ENCODE results near the gene DDHD1.

Gene DDHD1

GRCh38 chr14:53156238-53156637 lies 3.1 kb upstream of the DDHD1 start:
- no peak for TF ChIP-seq SP3 (tag by site-specific recombination; IDR thresholded peaks at IDR 0.05)
- TF ChIP-seq OVOL3 (tag by site-specific recombination; IDR thresholded peaks at IDR 0.05), result no peak
- TF ChIP-seq SP2 (tag by site-specific recombination; IDR thresholded peaks at IDR 0.05), result no peak
- TF ChIP-seq REPIN1 (tag by site-specific recombination; IDR thresholded peaks at IDR 0.05; ENCODE audit: low read depth), result no peak
- no peak for TF ChIP-seq ZNF645 (tag by site-specific recombination; IDR thresholded peaks at IDR 0.05)
- no peak for TF ChIP-seq ZNF549 (tag by site-specific recombination; IDR thresholded peaks at IDR 0.05)
- TF ChIP-seq GFI1B (tag by site-specific recombination; IDR thresholded peaks at IDR 0.05), result no peak
- TF ChIP-seq ZNF670 (tag by site-specific recombination; IDR thresholded peaks at IDR 0.05; ENCODE audit: low read depth), result no peak
- ChIA-PET POLR2A (no interaction called here), CTCF (no interaction called here)
- no peaks in the 10 kb centered on the region for H3K9me3 ChIP-seq (ENCODE audit: control insufficient read depth, insufficient read depth, low read depth, low read length)
- no peaks in the 10 kb centered on the region for H3K4me1 ChIP-seq (ENCODE audit: control insufficient read depth, insufficient read depth, low read length)
- H3K4me3 ChIP-seq (ENCODE audit: low read depth, low read length), result no peak overlapping the region
- H3K36me3 ChIP-seq (ENCODE audit: control insufficient read depth in 2 of 2, insufficient read depth in 1 of 2, low read length in 2 of 2), result no peaks in the 10 kb centered on the region
- H3K27ac ChIP-seq (ENCODE audit: extremely low read depth, low read depth, low read length), result no peak overlapping the region

GRCh38 chr14:53153702-53154112 lies 584 bp upstream of the DDHD1 start:
- CTCF ChIA-PET, result interaction anchor here (0.6 to 0.7 kb wide), 2 partner anchors 98 to 180 kb away, joined by 3 read pairs; no protein-coding TSS in a partner anchor
- POLR2A ChIA-PET, result interaction anchor here (0.9 kb wide), 1 partner anchor 64 kb away, joined by 3 read pairs; no protein-coding TSS in a partner anchor
- peak overlapping the region; percentile 26; the same call in 1 of the 2 replicates for H3K27ac ChIP-seq (ENCODE audit: extremely low read depth, low read depth, low read length)

GRCh38 chr14:53152184-53152886 lies 788 bp downstream of the DDHD1 start:
- peaks cover 7% of the 10 kb centered on the region for H3K4me1 ChIP-seq (ENCODE audit: control insufficient read depth, insufficient read depth, low read length)
- peak overlapping the region; percentile 67 for H3K4me3 ChIP-seq (ENCODE audit: low read depth, low read length)
- ChIA-PET POLR2A (interaction anchor here (1.2 kb wide), 1 partner anchor 600 kb away, joined by 5 read pairs; the partner anchor contains the start of genes GPR137C and TXNDC16), CTCF (interaction anchor here (0.6 to 1.5 kb wide), 4 partner anchors 14 to 328 kb away, joined by 3 to 4 read pairs (median 4); no protein-coding TSS in a partner anchor)
- H3K9me3 ChIP-seq (ENCODE audit: control insufficient read depth, insufficient read depth, low read depth, low read length), result no peaks in the 10 kb centered on the region
- H3K27ac ChIP-seq (ENCODE audit: extremely low read depth, low read depth, low read length), result peak overlapping the region; percentile 85
- H3K36me3 ChIP-seq (ENCODE audit: control insufficient read depth in 2 of 2, insufficient read depth in 1 of 2, low read length in 2 of 2), result no peaks in the 10 kb centered on the region
- TF ChIP-seq ZIC2 (tag by site-specific recombination; IDR thresholded peaks at IDR 0.05) (0 out of 2 replicates have a peak, but pooled peaks have one; percentile 27), ZSCAN18 (tag by site-specific recombination; IDR thresholded peaks at IDR 0.05) (no peak), ZXDB (tag by site-specific recombination; IDR thresholded peaks at IDR 0.05) (peak; percentile 52), ZNF37A (tag by site-specific recombination; IDR thresholded peaks at IDR 0.05) (no peak), ZNF292 (tag by site-specific recombination; IDR thresholded peaks at IDR 0.05; ENCODE audit: borderline replicate concordance, low read depth) (no peak), ZNF341 (tag by site-specific recombination; IDR thresholded peaks at IDR 0.05; ENCODE audit: low read depth) (no peak), ZNF449 (tag by site-specific recombination; IDR thresholded peaks at IDR 0.05) (no peak), PRDM4 (tag by site-specific recombination; IDR thresholded peaks at IDR 0.05) (no peak), ZNF600 (tag by site-specific recombination; IDR thresholded peaks at IDR 0.05) (peak; percentile 25; the same call in 1 of the 2 replicates)

More at GRCh38 chr14:53153702-53154112, 584 bp upstream of the DDHD1 start:
- Histone ChIP-seq H3K36me3 (ENCODE audit: control insufficient read depth in 2 of 2, insufficient read depth in 1 of 2, low read length in 2 of 2) (no peaks in the 10 kb centered on the region), H3K4me1 (ENCODE audit: control insufficient read depth, insufficient read depth, low read length) (peaks cover 7% of the 10 kb centered on the region), H3K9me3 (ENCODE audit: control insufficient read depth, insufficient read depth, low read depth, low read length) (no peaks in the 10 kb centered on the region), H3K4me3 (ENCODE audit: low read depth, low read length) (peak overlapping the region; percentile 67)
- TF ChIP-seq ZFHX2 (tag by site-specific recombination; conservative IDR thresholded peaks at IDR 0.05), result peak; percentile 37
- no peak for TF ChIP-seq HOXA7 (CRISPR knock-in tag; IDR thresholded peaks at IDR 0.05; ENCODE audit: borderline replicate concordance)
- TF ChIP-seq, protein P1, sequence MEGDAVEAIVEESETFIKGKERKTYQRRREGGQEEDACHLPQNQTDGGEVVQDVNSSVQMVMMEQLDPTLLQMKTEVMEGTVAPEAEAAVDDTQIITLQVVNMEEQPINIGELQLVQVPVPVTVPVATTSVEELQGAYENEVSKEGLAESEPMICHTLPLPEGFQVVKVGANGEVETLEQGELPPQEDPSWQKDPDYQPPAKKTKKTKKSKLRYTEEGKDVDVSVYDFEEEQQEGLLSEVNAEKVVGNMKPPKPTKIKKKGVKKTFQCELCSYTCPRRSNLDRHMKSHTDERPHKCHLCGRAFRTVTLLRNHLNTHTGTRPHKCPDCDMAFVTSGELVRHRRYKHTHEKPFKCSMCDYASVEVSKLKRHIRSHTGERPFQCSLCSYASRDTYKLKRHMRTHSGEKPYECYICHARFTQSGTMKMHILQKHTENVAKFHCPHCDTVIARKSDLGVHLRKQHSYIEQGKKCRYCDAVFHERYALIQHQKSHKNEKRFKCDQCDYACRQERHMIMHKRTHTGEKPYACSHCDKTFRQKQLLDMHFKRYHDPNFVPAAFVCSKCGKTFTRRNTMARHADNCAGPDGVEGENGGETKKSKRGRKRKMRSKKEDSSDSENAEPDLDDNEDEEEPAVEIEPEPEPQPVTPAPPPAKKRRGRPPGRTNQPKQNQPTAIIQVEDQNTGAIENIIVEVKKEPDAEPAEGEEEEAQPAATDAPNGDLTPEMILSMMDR (tag by site-specific recombination; IDR thresholded peaks at IDR 0.05), result no peak
- TF ChIP-seq ZNF677 (tag by site-specific recombination; IDR thresholded peaks at IDR 0.05), result peak; percentile 77
